Karpas-422 (cell line): ENCODE measurements around the gene PLEKHF1. TPM values are rescaled to one million over a fixed set of nuclear protein-coding genes. Genes with fewer than 3 reads are reported as not detected.

Experiments
- DNase-seq: peaks from one replicate; pipeline ENCODE4 v3.0.0-alpha.2; 2015
- H2AFZ ChIP-seq: fragments of 200-600 bp; sonication (generic); 2 replicates; pipeline ENCODE4 v1.6.1; 2014; ENCODE audit warnings: antibody characterized with exemption, low read length, mixed read lengths
- H3K27ac ChIP-seq: fragments of 200-600 bp; sonication (generic); 2 replicates; pipeline ENCODE4 v1.5.1; 2014; ENCODE audit warnings: mild to moderate bottlenecking, low read length, moderate library complexity
- H3K27me3 ChIP-seq: fragments of 200-600 bp; sonication (generic); 2 replicates; pipeline ENCODE4 v1.6.1; 2014; ENCODE audit warnings: low read length, mixed read lengths
- H3K36me3 ChIP-seq: fragments of 200-600 bp; sonication (generic); 2 replicates; pipeline ENCODE4 v1.6.1; 2014; ENCODE audit warnings: low read length, mixed read lengths; ENCODE audit not compliant: insufficient read depth
- H3K4me1 ChIP-seq: fragments of 200-600 bp; sonication (generic); 2 replicates; pipeline ENCODE4 v1.6.1; 2014; ENCODE audit warnings: mild to moderate bottlenecking, low read length, mixed read lengths
- H3K4me2 ChIP-seq: fragments of 200-600 bp; sonication (generic); 2 replicates; pipeline ENCODE4 v1.6.1; 2014; ENCODE audit warnings: low read length, low read depth, mild to moderate bottlenecking; ENCODE audit not compliant: poor library complexity, severe bottlenecking
- H3K4me3 ChIP-seq: fragments of 200-600 bp; sonication (generic); 2 replicates; pipeline ENCODE4 v1.5.1; 2014; ENCODE audit warnings: mild to moderate bottlenecking, antibody characterized with exemption, low read length, mixed read lengths
- H3K79me2 ChIP-seq: fragments of 200-600 bp; sonication (generic); 2 replicates; pipeline ENCODE4 v1.6.1; 2014; ENCODE audit warnings: mild to moderate bottlenecking, low read length, mixed read lengths
- H3K9ac ChIP-seq: fragments of 200-600 bp; sonication (generic); 2 replicates; pipeline ENCODE4 v1.6.0; 2014; ENCODE audit warnings: low read length
- H3K9me2 ChIP-seq: fragments of 200-600 bp; sonication (generic), shearing (Covaris generic); replicated peaks from 2 replicates; pipeline ENCODE4 v1.6.0; 2014; ENCODE audit warnings: mild to moderate bottlenecking, low read length, moderate library complexity; ENCODE audit not compliant: insufficient read depth
- H3K9me3 ChIP-seq: fragments of 300-700, 200-600 bp; sonication (generic); 2 replicates; pipeline ENCODE4 v1.6.1; 2014; ENCODE audit warnings: low read length, mixed read lengths
- H4K20me1 ChIP-seq: fragments of 200-600 bp; sonication (generic); 2 replicates; pipeline ENCODE4 v1.6.1; 2014; ENCODE audit warnings: mild to moderate bottlenecking, antibody characterized with exemption, low read length, low read depth; ENCODE audit not compliant: insufficient read depth
- total RNA-seq: library from RNA; depleted of rRNA; stranded (reverse); fragments of >200 nt; shearing (Covaris generic); gene quantifications from 2 replicates; pipeline ENCODE4 v1.2.3, GENCODE V29; 2014; ENCODE audit warnings: low replicate concordance

The PLEKHF1 gene
- total RNA-seq, 1 experiment from 2014 or later, result not detected

GRCh38 chr19:29653398-29653797 lies 11.9 kb upstream of the PLEKHF1 start:
- no peaks in the 10 kb centered on the region for H3K9me2 ChIP-seq
- no peaks in the 10 kb centered on the region for H3K79me2 ChIP-seq
- H3K4me1 ChIP-seq, result no peaks in the 10 kb centered on the region
- H4K20me1 ChIP-seq, result no peaks in the 10 kb centered on the region
- H3K4me3 ChIP-seq, result no peak overlapping the region
- H3K4me2 ChIP-seq, result no peak overlapping the region
- H3K9ac ChIP-seq, result no peak overlapping the region
- H3K27me3 ChIP-seq, result no peaks in the 10 kb centered on the region
- H2AFZ ChIP-seq, result no peak overlapping the region
- no peak overlapping the region for H3K27ac ChIP-seq
- H3K36me3 ChIP-seq, result no peaks in the 10 kb centered on the region
- DNase-seq, result no peak
- H3K9me3 ChIP-seq, result no peaks in the 10 kb centered on the region

- Histone ChIP-seq H3K27ac (no peak overlapping the region), H3K9ac (no peak overlapping the region), H3K4me3 (no peak overlapping the region), H3K9me2 (no peaks in the 10 kb centered on the region), H3K36me3 (no peaks in the 10 kb centered on the region), H3K9me3 (no peaks in the 10 kb centered on the region), H3K79me2 (no peaks in the 10 kb centered on the region), H3K4me1 (no peaks in the 10 kb centered on the region), H3K4me2 (no peak overlapping the region), H2AFZ (no peak overlapping the region), H3K27me3 (no peaks in the 10 kb centered on the region), H4K20me1 (no peaks in the 10 kb centered on the region)
- DNase-seq, result no peak
Measured at GRCh38 chr19:29655648-29656335, 9.5 kb upstream of the PLEKHF1 start.

- no peak for DNase-seq
- Histone ChIP-seq H3K9me2 (no peaks in the 10 kb centered on the region), H3K4me3 (no peak overlapping the region), H3K27ac (no peak overlapping the region), H3K9ac (no peak overlapping the region), H2AFZ (no peak overlapping the region), H3K79me2 (no peaks in the 10 kb centered on the region), H3K9me3 (no peaks in the 10 kb centered on the region), H3K4me1 (no peaks in the 10 kb centered on the region), H4K20me1 (no peaks in the 10 kb centered on the region), H3K4me2 (no peak overlapping the region), H3K36me3 (no peaks in the 10 kb centered on the region), H3K27me3 (no peaks in the 10 kb centered on the region)
Measured at GRCh38 chr19:29658221-29658991, 6.9 kb upstream of the PLEKHF1 start.

GRCh38 chr19:29660835-29661234 lies 4.4 kb upstream of the PLEKHF1 start:
- Histone ChIP-seq H2AFZ (no peak overlapping the region), H3K27ac (no peak overlapping the region), H3K4me2 (no peak overlapping the region)

GRCh38 chr19:29662278-29662603 lies 3.0 kb upstream of the PLEKHF1 start:
- Histone ChIP-seq H3K27ac (no peak overlapping the region), H2AFZ (no peak overlapping the region), H3K4me1 (peaks cover 8% of the 10 kb centered on the region), H3K9me3 (no peaks in the 10 kb centered on the region), H3K9ac (no peak overlapping the region), H4K20me1 (no peaks in the 10 kb centered on the region), H3K4me2 (no peak overlapping the region), H3K4me3 (no peak overlapping the region), H3K79me2 (no peaks in the 10 kb centered on the region), H3K36me3 (no peaks in the 10 kb centered on the region), H3K27me3 (no peaks in the 10 kb centered on the region), H3K9me2 (no peaks in the 10 kb centered on the region)
- no peak for DNase-seq

More at GRCh38 chr19:29660835-29661234, 4.4 kb upstream of the PLEKHF1 start:
- no peaks in the 10 kb centered on the region for H4K20me1 ChIP-seq
- no peaks in the 10 kb centered on the region for H3K36me3 ChIP-seq
- no peaks in the 10 kb centered on the region for H3K27me3 ChIP-seq
- H3K4me1 ChIP-seq, result peaks cover 8% of the 10 kb centered on the region
- DNase-seq, result no peak
- H3K9me3 ChIP-seq, result no peaks in the 10 kb centered on the region
- H3K4me3 ChIP-seq, result no peak overlapping the region
- H3K9me2 ChIP-seq, result no peaks in the 10 kb centered on the region
- H3K79me2 ChIP-seq, result no peaks in the 10 kb centered on the region
- H3K9ac ChIP-seq, result no peak overlapping the region

GRCh38 chr19:29662604-29663404 lies 2.5 kb upstream of the PLEKHF1 start:
- no peak for DNase-seq
- Histone ChIP-seq H4K20me1 (no peaks in the 10 kb centered on the region), H3K9me2 (no peaks in the 10 kb centered on the region), H3K4me1 (peaks cover 8% of the 10 kb centered on the region), H3K79me2 (no peaks in the 10 kb centered on the region), H3K4me2 (no peak overlapping the region), H3K9me3 (no peaks in the 10 kb centered on the region), H2AFZ (no peak overlapping the region), H3K36me3 (no peaks in the 10 kb centered on the region), H3K9ac (no peak overlapping the region), H3K27ac (no peak overlapping the region), H3K4me3 (no peak overlapping the region), H3K27me3 (no peaks in the 10 kb centered on the region)

- Histone ChIP-seq H3K4me2 (peak overlapping the region; percentile 73), H3K9me2 (no peaks in the 10 kb centered on the region), H3K27ac (no peak overlapping the region), H3K79me2 (no peaks in the 10 kb centered on the region), H4K20me1 (no peaks in the 10 kb centered on the region), H3K27me3 (no peaks in the 10 kb centered on the region), H3K4me3 (peak overlapping the region; percentile 64; the same call in 1 of the 2 replicates), H2AFZ (no peak overlapping the region), H3K36me3 (no peaks in the 10 kb centered on the region), H3K9ac (no peak overlapping the region), H3K9me3 (no peaks in the 10 kb centered on the region), H3K4me1 (peaks cover 8% of the 10 kb centered on the region)
- DNase-seq, result no peak
Measured at GRCh38 chr19:29663861-29664752, 1.2 kb upstream of the PLEKHF1 start.
